Measurements from ENCODE around the gene FOXS1. TPM values are rescaled to one million over a fixed set of nuclear protein-coding genes. Genes with fewer than 3 reads are reported as not detected.
A peak's percentile ranks its signal among the peaks of the same experiment; 100 is the strongest.

Gene FOXS1
- total and polyA plus RNA-seq, 8 donors: 2.5 to 8.2 (median 5.5) TPM

DNA sequence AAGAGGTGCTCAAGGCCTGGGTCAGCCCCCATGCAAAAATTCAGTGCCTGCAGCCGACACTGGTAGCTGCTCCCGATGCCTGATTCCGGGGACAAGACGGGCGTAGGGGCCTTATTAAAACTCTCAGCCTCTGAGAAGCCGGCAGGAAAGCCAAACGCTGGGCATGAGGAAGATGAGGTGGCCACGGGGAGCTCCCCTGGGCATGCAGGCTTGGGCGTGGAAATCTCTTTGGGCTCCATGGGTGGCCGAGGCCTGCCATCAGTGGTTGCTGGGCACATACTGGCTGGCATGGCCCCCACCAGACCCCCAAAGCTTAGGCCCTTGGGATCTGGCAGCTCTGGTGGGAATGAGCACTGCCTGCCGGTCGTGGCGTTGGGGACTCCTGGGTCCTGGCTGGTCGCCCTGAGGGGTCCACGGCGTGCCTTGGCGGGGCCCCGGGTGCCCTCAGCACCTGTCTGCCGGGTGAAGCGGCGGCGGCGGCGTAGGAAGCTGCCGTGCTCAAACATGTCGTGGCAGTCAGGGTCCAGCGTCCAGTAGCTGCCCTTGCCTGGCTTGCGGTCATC, 586 bp downstream of the FOXS1 start:
- Histone ChIP-seq H3K36me3 (no peaks in the 10 kb centered on the region), H3K27ac (no peak overlapping the region), H3K4me1 (peaks cover 0 to 5% of the 10 kb centered on the region in 2 donors), H3K27me3 (peaks cover 7 to 18% of the 10 kb centered on the region in 2 donors), H3K9me3 (no peaks in the 10 kb centered on the region), H3K4me3 (peak overlapping the region in 1 of 2 donors; percentile 19)
- DNase-seq (no peak), ATAC-seq (no peak)
- intact Hi-C loops (cut with DNase I): no loop called here
- TF ChIP-seq, protein P1, sequence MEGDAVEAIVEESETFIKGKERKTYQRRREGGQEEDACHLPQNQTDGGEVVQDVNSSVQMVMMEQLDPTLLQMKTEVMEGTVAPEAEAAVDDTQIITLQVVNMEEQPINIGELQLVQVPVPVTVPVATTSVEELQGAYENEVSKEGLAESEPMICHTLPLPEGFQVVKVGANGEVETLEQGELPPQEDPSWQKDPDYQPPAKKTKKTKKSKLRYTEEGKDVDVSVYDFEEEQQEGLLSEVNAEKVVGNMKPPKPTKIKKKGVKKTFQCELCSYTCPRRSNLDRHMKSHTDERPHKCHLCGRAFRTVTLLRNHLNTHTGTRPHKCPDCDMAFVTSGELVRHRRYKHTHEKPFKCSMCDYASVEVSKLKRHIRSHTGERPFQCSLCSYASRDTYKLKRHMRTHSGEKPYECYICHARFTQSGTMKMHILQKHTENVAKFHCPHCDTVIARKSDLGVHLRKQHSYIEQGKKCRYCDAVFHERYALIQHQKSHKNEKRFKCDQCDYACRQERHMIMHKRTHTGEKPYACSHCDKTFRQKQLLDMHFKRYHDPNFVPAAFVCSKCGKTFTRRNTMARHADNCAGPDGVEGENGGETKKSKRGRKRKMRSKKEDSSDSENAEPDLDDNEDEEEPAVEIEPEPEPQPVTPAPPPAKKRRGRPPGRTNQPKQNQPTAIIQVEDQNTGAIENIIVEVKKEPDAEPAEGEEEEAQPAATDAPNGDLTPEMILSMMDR (IDR thresholded peaks at IDR 0.05): no peak

DNA sequence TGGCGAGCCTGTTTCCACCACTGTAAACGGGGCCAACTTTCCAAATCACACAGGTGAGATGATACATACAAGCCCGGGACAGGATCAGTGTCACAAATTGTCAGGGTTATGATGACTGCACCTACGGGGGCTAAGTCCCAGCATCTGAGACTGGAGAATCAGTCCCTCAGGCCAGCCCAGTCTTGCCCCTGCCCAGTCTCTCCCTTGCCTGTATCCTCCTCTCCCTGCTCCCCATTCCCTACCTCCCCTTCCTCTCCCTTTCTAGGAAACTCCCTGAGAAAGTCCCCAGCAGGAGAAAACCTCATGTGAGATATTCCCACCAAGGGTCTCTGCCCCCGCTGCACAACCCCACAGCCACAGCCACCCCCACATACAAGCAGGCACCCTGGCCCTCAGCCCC, 1.5 kb downstream of the FOXS1 start:
- ATAC-seq: no peak
- DNase-seq: no peak
- Histone ChIP-seq H3K36me3 (no peaks in the 10 kb centered on the region), H3K27me3 (peaks cover 0 to 10% of the 10 kb centered on the region in 2 donors), H3K4me3 (peak overlapping the region in 1 of 2 donors; percentile 19), H3K4me1 (peaks cover 0 to 8% of the 10 kb centered on the region in 2 donors), H3K27ac (peak overlapping the region in 1 of 2 donors; percentile 26), H3K9me3 (no peaks in the 10 kb centered on the region)
- TF ChIP-seq, protein P1 (IDR thresholded peaks at IDR 0.05): no peak
- intact Hi-C loops (cut with DNase I): no loop called here

DNA sequence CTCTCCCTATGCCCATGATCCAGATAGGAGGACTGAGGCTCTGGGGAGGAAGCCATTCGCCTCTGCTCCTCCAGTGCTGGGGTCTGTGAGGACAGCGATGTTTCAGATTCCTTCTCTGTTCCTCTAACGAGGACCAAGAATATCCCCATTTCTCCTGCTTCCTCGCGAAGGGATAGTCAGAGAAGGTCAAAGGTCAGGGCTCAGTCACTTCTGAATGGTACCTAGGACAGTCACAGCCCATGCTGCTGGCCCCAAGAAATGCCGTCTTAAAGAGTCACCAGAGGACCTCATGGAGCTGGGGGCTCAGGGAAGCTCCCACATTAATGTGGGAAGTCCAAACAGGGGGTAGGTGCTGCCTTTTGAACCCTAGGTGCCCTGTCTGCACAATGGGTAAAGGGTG, 2.1 kb downstream of the FOXS1 start:
- H3K27ac ChIP-seq: peak overlapping the region in 1 of 2 donors; percentile 4
- H3K4me3 ChIP-seq: no peak overlapping the region
- ATAC-seq (no peak), DNase-seq (no peak)
- peaks cover 0 to 8% of the 10 kb centered on the region in 2 donors for H3K27me3 ChIP-seq
- H3K9me3 ChIP-seq: no peaks in the 10 kb centered on the region
- no peaks in the 10 kb centered on the region for H3K36me3 ChIP-seq
- H3K4me1 ChIP-seq: peaks cover 0 to 14% of the 10 kb centered on the region in 2 donors
- intact Hi-C loops (cut with DNase I): no loop called here
- TF ChIP-seq, protein P1 (IDR thresholded peaks at IDR 0.05): no peak

DNA sequence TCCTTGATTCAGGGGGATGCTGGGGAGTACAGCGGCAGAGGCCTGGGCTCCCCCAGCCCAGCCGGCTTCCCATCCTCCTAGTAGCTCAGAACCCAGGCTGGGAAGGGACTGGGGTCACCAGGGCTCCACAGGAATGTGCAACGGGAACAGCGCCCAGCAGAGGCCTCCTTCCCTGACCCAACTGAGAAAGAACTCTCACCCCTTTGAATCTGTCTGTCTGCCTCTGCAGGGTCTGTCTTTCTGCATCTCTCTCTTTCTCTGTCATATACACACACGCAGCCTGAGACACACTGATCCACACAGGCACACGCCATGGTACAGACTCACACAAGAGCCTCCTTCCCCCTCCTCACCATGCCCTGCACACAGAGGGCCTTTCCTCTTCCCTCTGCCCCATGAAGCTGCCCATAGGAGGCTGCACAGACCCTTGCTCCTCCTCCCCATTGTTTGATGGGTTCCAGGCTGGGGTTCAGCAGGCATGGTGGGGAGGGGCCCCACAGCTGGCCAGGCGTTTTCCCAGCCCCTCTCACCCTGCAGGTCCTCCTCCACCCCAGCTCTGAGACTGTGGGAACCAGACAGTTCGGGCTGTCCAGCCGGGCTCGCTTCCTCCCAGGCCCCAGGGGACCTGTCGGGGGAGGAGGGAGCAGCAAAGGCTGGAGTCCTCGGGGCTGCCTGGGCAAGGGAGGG, 2.8 kb downstream of the FOXS1 start:
- H3K9me3 ChIP-seq: no peaks in the 10 kb centered on the region
- TF ChIP-seq, protein P1 (IDR thresholded peaks at IDR 0.05): no peak
- no peak overlapping the region for H3K27ac ChIP-seq
- no peaks in the 10 kb centered on the region for H3K36me3 ChIP-seq
- peak in 1 of 4 donors; percentile 58 for DNase-seq
- H3K4me3 ChIP-seq: no peak overlapping the region
- intact Hi-C loops (cut with DNase I): no loop called here
- peak; percentile 25 for ATAC-seq
- H3K4me1 ChIP-seq: peaks cover 3 to 20% of the 10 kb centered on the region in 2 donors
- H3K27me3 ChIP-seq: peaks cover 0 to 5% of the 10 kb centered on the region in 2 donors

DNA sequence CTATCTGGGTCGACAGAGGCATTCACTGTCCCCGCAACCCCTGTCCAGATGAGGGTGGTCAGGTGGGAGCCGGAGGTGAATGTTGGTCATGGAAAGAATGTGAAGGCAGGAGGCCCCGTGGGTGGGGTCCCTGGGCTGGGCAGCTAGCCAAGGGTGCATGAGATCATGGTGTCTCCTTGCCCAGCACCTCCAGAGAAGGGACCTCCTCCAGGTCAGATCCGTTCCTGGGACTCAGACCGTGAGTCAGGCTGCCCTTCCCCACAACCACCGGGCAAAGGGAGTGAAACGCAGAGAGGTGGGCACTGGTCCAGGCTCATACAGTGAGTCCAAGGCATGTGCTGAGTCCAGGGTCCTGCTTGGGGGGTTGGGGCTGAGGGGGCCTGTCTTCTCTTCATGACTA, 3.5 kb downstream of the FOXS1 start:
- ATAC-seq (peak; percentile 5), DNase-seq (no peak)
- H3K4me3 ChIP-seq: no peak overlapping the region
- H3K27me3 ChIP-seq: peaks cover 0 to 6% of the 10 kb centered on the region in 2 donors
- H3K4me1 ChIP-seq: peaks cover 9 to 27% of the 10 kb centered on the region in 2 donors
- H3K27ac ChIP-seq: no peak overlapping the region
- TF ChIP-seq, protein P1 (IDR thresholded peaks at IDR 0.05): no peak
- intact Hi-C loops (cut with DNase I): no loop called here
- no peaks in the 10 kb centered on the region for H3K36me3 ChIP-seq
- no peaks in the 10 kb centered on the region for H3K9me3 ChIP-seq

Data from left lung (tissue), 10 donors.